Spleen (tissue), 11 donors: ENCODE data around the gene P2RX2. TPM values are rescaled to one million over a fixed set of nuclear protein-coding genes. Genes with fewer than 3 reads are reported as not detected.

Experiments used
- DNase-seq: peaks from one replicate; pipeline ENCODE4 v3.0.0-alpha.2; 2020
- H3K27ac ChIP-seq, 8 donors: fragments of 200-600 bp; sonication (generic) in 7 of 8; 1 replicate in 4 of 8; 2 replicates in 4 of 8; pipeline versions ENCODE4 v1.5.0 to v1.8.0; 2016 to 2021; ENCODE audit warnings: inconsistent platforms in 4 of 8, mild to moderate bottlenecking in 4 of 8, moderate library complexity in 1 of 8
- H3K27me3 ChIP-seq, 7 donors: fragments of 200-600 bp; sonication (generic) in 6 of 7; replicated peaks in 1 of 7; 1 replicate in 4 of 7; 2 replicates in 3 of 7; pipeline versions ENCODE4 v1.5.0 to v1.8.0; 2016 to 2021; ENCODE audit warnings: inconsistent platforms in 3 of 7, mild to moderate bottlenecking in 1 of 7
- H3K36me3 ChIP-seq, 6 donors: fragments of 200-600 bp; sonication (generic) in 5 of 6; 1 replicate in 4 of 6; 2 replicates in 2 of 6; pipeline versions ENCODE4 v1.5.0 to v1.8.0; 2016 to 2021; ENCODE audit warnings: inconsistent platforms in 2 of 6
- H3K4me1 ChIP-seq, 6 donors: fragments of 200-600 bp; sonication (generic) in 5 of 6; 1 replicate in 3 of 6; 2 replicates in 3 of 6; pipeline versions ENCODE4 v1.5.0 to v1.8.0; 2016 to 2021; ENCODE audit warnings: inconsistent platforms in 3 of 6
- H3K4me3 ChIP-seq, 8 donors: fragments of 200-600 bp; sonication (generic) in 7 of 8; 1 replicate in 4 of 8; 2 replicates in 4 of 8; pipeline versions ENCODE4 v1.5.0 to v1.8.0; 2016 to 2021; ENCODE audit warnings: inconsistent platforms in 4 of 8, mild to moderate bottlenecking in 4 of 8, moderate library complexity in 2 of 8
- H3K9me3 ChIP-seq, 8 donors: fragments of 200-600 bp; sonication (generic) in 7 of 8; 1 replicate in 4 of 8; 2 replicates in 4 of 8; pipeline versions ENCODE4 v1.5.0 to v1.8.0; 2016 to 2021; ENCODE audit warnings: inconsistent platforms in 4 of 8
- CTCF ChIP-seq, 11 experiments: fragments of 200-600 bp in 7 of 11; fragments of 450-650 bp in 4 of 11; sonication (generic) in 4 of 11; IDR thresholded peaks in 8 of 11; conservative IDR thresholded peaks in 3 of 11; 1 replicate in 7 of 11; 2 replicates in 4 of 11; pipeline versions ENCODE4 v1.4.0 to v1.8.0; 2016 to 2021; ENCODE audit warnings: antibody characterized with exemption in 11 of 11, inconsistent platforms in 4 of 11, mild to moderate bottlenecking in 1 of 11
- POLR2A ChIP-seq, 3 donors: fragments of 450-650 bp; IDR thresholded peaks; one replicate each; pipeline ENCODE4 v1.5.1; 2017; ENCODE audit warnings: antibody characterized with exemption in 3 of 3, mild to moderate bottlenecking in 1 of 3
- POLR2AphosphoS5 ChIP-seq, 3 donors: sonication (generic); formaldehyde crosslinking; IDR thresholded peaks; one replicate each; pipeline ENCODE4 v1.5.1; 2017; ENCODE audit warnings: antibody characterized with exemption in 3 of 3
- WGBS, 5 donors: extraction: QIAGEN DNeasy Blood & Tissue Kit in 3 of 5; methylation state at CpG; one replicate each; pipeline versions ENCODE4 v1.1.5 to v1.1.7; 2013 to 2018; 5-methylcytosine and 5-hydroxymethylcytosine counted together
- intact Hi-C: fragments of 100-400 bp; cut with DNase I; formaldehyde crosslinking; loops from one replicate; pipeline ENCODE4 v1.15.0; 2023; ENCODE audit warnings: low total_unique reads
- polyA plus RNA-seq, 3 donors: library from polyadenylated mRNA; stranded (reverse); fragments of 200-250 nt; gene quantifications; one replicate each; pipeline ENCODE4 v1.2.1, GENCODE V29; 2013
- total RNA-seq, 7 donors: library from RNA; depleted of rRNA in 3 of 7; stranded (reverse); fragments of >200 nt in 3 of 7; fragmentation: NEBNext Ultra II Directional in 4 of 7; extraction: Animal tissue kit (Norgen Biotek cat#: 25700) in 4 of 7; gene quantifications; one replicate each; pipeline versions ENCODE4 v1.1.0 to v1.2.1, GENCODE V29; 2016 to 2021
- donor health status: healthy with polysubstance abuse.
- donor health status: DM: no; HTN: no; CAD: no; lungs with moderate emphysema.
- donor health status: DM: no; HTN: no; CAD: no.
- donor health status: Bipolar disorder and iron deficiency.
- donor health status: healthy.
- donor health status: DM: no; HTN: no; CAD: no.
- donor health status: DM: yes; HTN: yes; CAD: no.

P2RX2 gene
- total and polyA plus RNA-seq, 10 donors: 0.77 to 4.5 (median 2.5) TPM

GRCh38 chr12:132578118-132578517 lies 40.5 kb upstream of the P2RX2 start:
- Histone ChIP-seq H3K27me3 (no peaks in the 10 kb centered on the region), H3K4me1 (no peaks in the 10 kb centered on the region), H3K27ac (no peak overlapping the region), H3K9me3 (no peaks in the 10 kb centered on the region), H3K36me3 (peaks cover 4 to 100% (median 57%) of the 10 kb centered on the region in 6 donors), H3K4me3 (no peak overlapping the region)
- intact Hi-C loops: no loop called here
- no peak for DNase-seq
- 74 to 91% (median 87%) methylated on average over 9 to 11 of the region's 11 CpGs for WGBS, 5 donors
- no peak for TF ChIP-seq POLR2A (IDR thresholded peaks at IDR 0.05)
- TF ChIP-seq CTCF (IDR thresholded peaks at IDR 0.05 in 8 of 11, conservative IDR thresholded peaks at IDR 0.05 in 3 of 11): no peak
- TF ChIP-seq POLR2AphosphoS5 (IDR thresholded peaks at IDR 0.05): no peak

- no peaks in the 10 kb centered on the region for H3K4me1 ChIP-seq
- WGBS, 5 donors: 79 to 90% (median 82%) methylated on average over 11 of the region's 11 CpGs
- DNase-seq: no peak
- TF ChIP-seq POLR2A (IDR thresholded peaks at IDR 0.05) (no peak), CTCF (IDR thresholded peaks at IDR 0.05 in 8 of 11, conservative IDR thresholded peaks at IDR 0.05 in 3 of 11) (no peak), POLR2AphosphoS5 (IDR thresholded peaks at IDR 0.05) (no peak)
- intact Hi-C loops: no loop called here
- H3K27me3 ChIP-seq: no peaks in the 10 kb centered on the region
- H3K9me3 ChIP-seq: no peaks in the 10 kb centered on the region
- no peak overlapping the region for H3K4me3 ChIP-seq
- no peak overlapping the region for H3K27ac ChIP-seq
- H3K36me3 ChIP-seq: peaks cover 4 to 96% (median 55%) of the 10 kb centered on the region in 6 donors
Observed at GRCh38 chr12:132578826-132579225, 39.8 kb upstream of the P2RX2 start.

- 92 to 99% (median 93%) methylated on average over 12 of the region's 12 CpGs for WGBS, 5 donors
- intact Hi-C loops: no loop called here
Observed at GRCh38 chr12:132579744-132580143, 38.8 kb upstream of the P2RX2 start.

More at GRCh38 chr12:132579744-132580143, 38.8 kb upstream of the P2RX2 start:
- no peak for DNase-seq
- Histone ChIP-seq H3K27me3 (no peaks in the 10 kb centered on the region), H3K36me3 (peaks cover 4 to 96% (median 46%) of the 10 kb centered on the region in 6 donors), H3K27ac (no peak overlapping the region), H3K9me3 (no peaks in the 10 kb centered on the region), H3K4me3 (no peak overlapping the region), H3K4me1 (no peaks in the 10 kb centered on the region)
- no peak for TF ChIP-seq POLR2AphosphoS5 (IDR thresholded peaks at IDR 0.05)
- TF ChIP-seq POLR2A (IDR thresholded peaks at IDR 0.05): no peak
- TF ChIP-seq CTCF (IDR thresholded peaks at IDR 0.05 in 8 of 11, conservative IDR thresholded peaks at IDR 0.05 in 3 of 11): no peak
